G401.6 (cell line): ENCODE measurements around the gene NINJ2.
"Not testable (repeated sequence)": the region's sequence is repeated elsewhere in the genome, so short reads cannot be mapped to it uniquely, and the experiment has no call there.

Experiments used
- FAIRE-seq: peaks from 2 replicates; lab custom pipeline; 2012; peaks lifted over from hg19 to GRCh38; lab: Jason Lieb, UNC

NINJ2 gene, protein sequence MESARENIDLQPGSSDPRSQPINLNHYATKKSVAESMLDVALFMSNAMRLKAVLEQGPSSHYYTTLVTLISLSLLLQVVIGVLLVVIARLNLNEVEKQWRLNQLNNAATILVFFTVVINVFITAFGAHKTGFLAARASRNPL

DNA sequence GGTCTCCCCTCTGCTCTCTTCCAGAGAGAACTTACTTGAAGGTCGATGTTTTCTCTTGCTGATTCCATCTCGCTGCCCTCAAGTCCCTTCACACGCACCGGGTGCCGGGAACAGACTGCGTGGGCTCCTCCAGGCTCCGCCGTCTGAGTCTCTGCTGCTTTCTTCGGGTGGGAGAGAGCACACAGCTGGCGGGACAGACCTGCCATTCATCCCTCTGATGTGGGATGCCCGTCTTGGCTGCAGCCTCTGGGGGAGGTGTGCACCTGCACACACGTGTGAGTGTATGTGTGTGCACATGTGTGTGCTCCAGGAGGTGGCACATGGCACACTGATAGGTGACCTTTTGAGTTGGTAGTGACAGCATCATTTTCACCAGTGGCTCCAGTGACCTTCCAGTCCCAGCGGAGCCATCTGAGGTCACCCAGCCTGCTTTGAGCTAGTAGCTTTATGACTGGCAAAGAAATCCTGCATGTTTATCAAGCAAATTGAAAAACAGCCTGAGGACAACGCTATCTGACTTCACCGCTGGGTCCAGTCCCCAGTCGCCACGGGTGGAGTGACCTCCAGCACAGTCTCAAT lies at the start of gene NINJ2:
TSS of gene NINJ2 (minus strand) at position 153 of the 579 bp plus-strand sequence. CDS start at position 68, 85 bp downstream.
- FAIRE-seq, result no peak

DNA sequence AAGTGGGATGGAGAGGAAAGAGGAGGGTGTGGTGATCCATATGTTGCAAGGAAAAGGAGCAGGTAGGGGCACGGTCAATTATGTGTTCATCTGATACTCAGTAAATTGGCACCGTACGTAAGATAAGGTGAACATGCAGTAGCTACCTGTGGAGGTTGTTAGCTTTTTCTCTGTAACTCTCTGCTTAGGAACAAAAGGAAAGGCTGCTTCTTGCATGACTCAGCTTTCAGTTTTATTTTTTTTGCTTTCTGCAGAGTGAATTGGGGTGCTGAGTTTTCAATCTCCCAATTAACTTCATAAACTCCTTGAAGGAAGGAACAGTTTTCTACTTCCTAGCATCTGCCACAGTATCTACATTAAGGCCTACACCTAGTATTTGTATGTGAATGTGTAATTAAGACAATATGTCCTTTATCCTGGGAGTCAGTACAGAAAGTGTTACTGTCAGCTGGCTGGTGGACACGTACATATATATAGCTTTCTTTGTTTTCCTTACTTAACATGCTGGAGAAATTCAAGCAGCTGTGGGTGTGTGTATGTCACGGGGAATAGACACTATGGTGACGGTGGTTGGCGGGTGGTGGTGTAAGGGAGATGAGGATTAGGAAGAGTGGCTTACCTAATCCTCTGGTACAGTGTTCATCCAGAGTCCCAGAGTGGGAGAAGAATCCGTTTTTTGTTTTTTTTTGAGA lies 49.1 kb upstream of the NINJ2 start:
- FAIRE-seq, result no peak

DNA sequence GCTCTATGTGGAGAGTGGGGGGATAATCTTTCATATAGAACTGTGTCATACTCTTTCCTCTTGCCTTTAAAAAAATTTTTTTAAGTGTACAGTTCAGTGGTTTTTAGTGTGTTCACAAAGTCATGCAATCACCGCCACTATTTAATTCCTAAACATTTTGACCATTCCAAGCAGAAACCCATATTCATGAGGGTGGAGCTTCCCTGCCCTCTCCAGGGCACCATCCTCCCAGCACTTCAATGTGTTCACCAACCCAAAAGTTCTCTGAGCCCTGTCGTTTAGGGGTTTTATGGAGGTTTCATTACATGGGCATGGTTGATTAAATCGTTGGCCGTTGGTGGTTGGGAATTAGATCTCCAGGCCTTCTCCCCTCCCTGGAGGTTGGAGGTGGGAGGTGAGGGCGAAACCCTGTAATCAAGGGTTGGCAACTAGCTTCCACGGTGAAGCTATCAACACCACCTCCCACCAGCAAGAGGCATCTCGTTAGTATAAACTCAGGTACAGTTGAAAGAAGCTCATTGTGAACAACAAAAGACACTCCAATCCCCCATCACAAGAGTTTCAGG lies 46.3 kb upstream of the NINJ2 start:
- FAIRE-seq, result no peak

DNA sequence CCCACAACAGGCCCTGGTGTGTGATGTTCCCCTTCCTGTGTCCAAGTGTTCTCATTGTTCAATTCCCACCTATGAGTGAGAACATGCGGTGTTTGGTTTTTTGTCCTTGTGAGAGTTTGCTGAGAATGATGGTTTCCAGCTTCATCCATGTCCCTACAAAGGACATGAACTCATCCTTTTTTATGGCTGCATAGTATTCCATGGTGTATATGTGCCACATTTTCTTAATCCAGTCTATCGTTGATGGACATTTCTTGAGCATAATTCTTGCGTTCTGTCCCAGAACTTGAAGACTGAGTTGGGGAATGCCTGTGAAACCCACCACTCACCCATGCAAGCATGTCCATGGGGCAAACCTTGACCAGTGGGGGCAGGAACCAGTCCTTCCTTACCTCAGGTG lies 44.8 kb upstream of the NINJ2 start:
- not testable (repeated sequence) for FAIRE-seq

DNA sequence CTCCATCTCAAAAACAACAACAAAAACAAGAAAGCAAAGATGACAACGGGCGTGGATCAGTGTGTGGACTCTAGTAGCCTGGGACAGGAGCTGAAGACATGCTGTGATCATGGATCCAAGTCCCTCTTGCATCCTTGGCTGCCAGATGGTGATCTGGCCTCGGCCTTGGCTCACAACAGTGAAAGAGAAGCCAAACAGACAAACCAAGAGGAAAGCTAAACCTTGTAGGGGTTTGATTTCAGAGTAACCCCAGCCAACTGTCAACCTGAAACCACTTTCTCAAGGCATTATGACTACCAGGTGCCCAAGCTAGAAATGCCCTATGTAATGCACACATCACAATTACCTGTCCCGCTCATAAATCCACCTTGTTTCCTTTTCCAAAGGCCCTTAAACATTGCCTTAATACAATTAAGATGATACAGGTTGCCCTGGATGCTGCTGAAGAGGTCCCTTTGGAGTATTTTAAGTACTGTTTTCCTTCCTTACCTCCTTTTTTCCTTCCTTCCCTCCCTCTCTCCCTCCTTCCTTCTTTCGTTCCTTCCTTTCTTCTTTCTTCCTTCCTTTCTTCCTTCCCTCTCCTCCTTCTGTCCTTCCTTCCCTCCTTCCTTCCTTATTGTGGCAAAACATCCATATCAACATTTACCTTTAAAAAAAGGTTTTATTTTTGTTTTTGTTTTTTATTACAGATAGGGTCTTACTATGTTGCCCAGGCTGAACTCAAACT lies 41.4 kb upstream of the NINJ2 start:
- FAIRE-seq, result no peak

DNA sequence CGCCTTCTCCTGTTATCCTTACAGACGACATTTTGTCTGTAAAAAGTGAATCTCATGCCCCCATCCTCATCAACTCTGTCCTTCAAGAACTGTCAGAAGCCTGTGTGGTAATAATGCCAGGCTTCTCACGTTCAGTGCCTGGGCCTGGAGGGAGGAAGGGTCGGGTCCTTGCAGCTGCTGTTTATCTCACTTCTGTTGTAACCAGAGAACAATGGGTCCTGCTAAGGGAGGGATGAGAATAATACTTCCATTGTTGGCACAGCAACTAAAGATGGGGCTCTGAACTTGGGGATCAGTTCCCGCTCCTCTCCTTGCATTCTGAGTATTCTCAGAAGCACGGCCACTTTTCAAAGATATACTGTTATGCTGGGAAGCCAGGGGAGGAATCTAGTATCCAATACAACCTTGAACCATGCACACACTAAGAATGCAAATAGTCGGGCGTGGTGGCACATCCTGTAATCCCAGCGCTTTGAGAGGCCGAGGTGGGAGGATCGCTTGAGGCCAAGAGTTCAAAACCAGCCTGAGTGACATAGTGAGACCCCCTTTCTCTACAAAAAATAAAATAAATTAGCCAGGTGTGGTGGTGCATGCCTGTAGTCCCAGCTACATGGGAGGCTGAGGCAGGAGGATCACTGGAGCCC lies 38.8 kb upstream of the NINJ2 start:
- no peak for FAIRE-seq

DNA sequence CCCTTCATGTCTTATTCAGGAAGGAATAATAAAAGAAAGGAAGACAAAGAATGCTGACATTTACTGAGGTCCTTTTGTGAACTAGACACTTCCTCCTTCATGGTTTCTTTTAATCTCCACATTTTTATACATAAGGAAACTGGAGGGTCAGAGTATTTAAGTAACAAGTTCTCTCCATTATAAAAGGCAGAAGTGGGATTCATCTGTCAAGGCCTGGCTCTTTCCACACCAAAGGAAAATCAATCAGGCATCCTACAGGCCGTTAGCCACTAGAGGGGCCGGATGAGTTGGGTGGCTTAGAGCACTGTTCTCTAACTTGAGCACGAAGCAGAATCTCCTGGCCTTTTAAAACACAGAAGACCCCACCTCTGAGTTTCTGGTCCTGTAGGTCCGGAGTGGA lies 36.8 kb upstream of the NINJ2 start:
- FAIRE-seq, result no peak

DNA sequence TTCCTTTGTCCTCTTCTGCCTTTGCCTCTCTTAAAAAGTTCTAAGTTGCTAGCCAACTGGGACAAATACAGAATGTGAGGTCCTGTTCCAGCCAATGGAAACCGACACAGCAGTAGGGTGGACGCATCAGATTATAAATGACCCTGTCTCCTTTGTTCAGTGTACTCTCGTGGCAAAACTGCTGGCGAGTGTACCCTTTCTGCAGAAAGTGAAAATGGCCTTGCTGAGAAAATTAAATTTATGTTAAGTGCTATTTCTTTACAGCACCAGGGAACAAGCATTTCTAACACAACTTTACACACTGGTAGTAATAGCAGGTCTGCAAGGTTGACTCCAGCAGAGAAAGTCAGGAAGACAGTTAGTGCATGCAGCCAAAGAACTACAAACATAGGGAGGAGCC lies 35.0 kb upstream of the NINJ2 start:
- not testable (repeated sequence) for FAIRE-seq

DNA sequence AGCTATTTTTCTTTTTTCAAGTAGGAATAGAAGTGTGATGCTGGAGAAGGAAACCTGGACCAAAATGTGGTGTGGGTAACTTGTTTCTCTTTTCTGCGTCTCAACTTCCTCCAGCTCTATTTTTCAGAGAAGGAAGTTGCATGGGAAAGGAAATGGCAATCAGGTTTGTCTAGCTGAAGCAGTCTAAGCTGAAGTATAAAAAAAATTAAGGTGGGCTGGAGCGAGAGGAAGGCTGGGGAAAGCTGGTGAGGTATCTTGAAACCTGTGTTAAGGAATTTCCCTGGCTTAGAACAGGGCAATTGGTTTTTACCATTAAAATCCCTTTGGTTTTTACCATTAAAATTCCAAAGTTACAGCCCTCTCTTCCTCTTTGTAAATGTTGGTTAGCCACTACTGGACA lies 34.2 kb upstream of the NINJ2 start:
- no peak for FAIRE-seq

DNA sequence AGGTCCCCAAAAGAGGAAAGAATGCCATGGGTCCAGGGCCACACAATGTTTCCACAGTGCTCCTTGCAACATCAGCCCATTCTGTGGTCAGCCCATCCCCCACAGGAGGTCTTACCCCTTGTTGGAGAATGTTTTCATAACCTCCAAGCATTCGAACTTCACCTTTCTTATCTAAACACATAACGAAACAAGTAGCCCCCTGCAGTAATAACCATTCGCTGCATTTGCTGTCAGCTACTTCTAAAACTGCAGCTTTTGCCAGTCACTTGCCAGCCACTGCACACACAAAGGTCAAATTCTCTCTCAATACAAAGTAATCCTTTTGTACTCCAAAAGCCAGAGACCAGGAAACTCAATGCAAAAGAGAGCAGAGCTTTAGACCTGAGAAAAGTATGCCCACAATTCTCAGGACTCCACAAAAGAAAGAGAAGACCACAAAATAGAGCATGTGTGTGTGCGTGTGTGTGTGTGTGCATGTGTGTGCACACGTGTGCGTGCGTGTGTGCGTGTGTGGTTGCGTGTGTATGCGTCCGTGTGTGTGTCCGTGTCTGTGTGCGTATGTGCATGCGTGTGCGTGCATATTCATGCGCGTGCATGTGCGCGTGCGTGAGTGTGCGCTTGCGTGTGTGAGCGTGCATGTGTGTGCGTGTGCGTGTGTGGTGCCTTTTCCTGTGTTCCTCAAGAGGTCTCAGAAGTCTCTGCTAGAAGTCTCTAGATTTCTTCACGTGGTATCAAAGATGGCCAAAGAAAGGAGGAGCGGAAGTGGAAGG lies 31.7 kb upstream of the NINJ2 start:
- no peak for FAIRE-seq

DNA sequence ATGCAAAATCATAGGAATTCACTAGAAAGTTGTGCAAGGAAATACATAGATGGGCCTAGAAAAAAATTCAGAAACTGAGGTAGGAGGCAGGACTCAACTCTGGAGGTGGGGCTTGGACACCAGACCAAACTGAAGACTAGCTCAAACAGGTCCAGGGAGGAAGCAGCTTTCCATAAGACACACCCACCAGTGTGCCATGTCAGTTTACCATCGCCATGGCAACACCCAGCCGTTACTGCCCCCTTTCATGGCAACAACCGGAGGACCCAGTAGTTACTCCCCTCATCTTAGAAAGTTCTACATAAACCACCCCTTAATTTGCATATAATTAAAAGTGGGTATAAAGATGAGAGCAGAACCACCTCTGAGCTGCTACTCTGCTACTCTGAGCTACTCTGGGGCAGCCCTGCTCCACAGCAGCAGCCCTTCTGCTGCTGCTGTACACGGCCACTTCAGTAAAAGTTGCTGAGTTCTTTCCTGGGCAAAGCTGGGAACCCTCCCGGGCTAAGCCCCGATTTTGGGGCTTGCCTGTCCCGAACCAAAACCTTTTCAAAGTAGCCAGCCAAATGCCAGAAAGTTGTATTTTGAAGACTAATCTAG lies 30.8 kb upstream of the NINJ2 start:
- FAIRE-seq, result no peak

DNA sequence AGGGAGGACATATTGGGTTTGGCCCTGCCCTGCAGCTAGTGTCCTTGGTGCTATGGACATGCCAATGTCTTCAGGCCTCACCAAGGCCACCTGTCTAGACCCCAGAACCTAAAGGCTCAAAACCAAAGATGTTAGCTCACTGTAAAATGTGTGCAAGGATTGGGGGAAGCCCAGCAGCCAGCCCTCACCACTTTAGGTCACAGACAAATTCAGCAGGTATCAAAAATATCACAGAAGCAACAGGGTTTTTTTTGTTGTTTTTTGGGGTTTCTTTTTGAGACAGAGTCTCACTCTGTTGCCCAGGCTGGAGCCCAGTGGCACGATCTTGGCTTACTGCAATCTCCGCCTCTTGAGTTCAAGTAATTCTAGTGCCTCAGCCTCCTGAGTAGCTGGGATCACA lies 29.0 kb upstream of the NINJ2 start:
- no peak for FAIRE-seq

DNA sequence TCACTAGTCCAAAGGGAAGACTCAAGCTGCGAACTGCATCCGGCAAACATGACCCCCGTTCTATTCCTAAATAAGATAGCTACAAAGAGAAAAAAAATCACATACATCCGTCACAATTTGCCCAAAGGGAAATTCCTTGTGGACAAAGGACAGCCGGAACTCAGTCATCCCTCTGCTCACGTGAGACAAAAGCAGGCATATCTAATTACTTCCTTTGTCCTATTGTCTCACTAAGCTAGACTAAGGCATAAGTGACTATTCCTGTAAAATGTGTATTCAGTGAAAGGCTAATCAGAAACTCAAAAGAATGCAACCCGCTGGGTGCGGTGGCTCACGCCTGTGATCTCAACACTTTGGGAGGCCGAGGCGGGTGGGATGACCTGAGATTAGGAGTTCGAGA lies 27.2 kb upstream of the NINJ2 start:
- no peak for FAIRE-seq

DNA sequence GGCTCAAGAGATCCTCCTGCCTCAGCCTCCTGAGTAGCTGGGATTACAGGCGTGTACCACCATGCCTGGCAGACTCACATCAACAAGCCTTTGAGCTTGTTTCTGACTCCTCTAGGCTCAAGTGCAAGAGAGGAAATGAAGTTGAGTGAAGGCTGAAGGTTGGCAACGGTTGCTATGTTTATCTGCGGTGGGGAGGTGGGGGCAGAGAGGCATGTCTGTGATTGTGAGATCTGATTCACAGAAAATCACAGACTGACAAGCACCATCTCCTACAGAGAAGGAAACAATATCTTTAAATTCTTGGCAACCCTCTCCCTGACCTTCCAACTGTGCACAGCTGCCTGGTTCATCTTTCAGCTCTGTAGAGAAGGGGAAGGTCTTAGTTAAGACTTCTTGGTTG lies 22.1 kb upstream of the NINJ2 start:
- no peak for FAIRE-seq

DNA sequence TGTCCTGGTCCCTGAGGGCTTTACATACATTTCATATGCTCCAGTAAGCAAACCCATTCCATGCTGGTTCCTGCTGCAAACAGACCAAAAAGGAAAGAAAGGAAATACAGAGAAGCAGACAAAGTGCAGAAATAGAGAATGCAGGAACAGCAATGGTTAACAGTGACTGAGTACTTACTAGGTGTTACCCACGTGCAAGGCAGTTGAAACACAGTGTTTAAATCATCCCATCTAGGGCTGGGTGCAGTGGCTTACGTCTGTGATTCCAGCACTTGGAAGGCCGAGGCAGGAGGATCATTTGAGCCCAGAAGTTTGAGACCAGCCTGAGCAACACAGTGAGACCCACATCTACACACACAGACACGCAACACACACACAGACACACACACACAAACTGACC lies 21.2 kb upstream of the NINJ2 start:
- FAIRE-seq, result no peak

DNA sequence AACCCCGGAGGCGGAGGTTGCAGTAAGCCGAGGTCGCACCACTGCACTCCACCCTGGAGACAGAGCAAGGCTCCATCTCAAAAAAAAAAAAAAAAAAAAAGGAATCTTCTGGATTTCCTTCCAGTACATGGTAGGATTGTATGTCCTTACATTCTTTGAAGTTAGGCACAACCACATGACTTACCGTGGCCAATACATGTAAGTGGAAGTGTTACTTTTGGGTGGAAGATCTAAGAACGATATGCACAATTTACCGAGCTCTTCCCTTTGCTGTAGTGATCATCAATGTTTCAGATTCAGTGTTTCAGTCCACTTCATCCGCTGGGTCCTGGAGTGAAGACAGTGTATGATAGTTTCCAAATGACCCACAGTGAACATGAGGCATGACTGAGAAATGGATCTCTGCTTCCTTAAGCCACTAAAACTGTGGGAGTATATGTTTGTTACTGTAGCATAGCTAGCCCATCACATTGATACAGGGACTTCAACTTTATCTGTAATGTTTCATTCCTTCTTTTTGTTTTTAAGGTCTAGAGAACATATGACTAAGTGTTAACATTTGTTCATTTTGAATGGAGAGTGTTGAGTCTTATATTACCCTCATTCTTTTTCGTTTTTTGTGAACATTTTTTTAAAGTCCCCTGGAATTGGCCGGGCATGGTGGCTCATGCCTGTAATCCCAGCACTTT lies 18.5 kb upstream of the NINJ2 start:
- FAIRE-seq, result no peak

DNA sequence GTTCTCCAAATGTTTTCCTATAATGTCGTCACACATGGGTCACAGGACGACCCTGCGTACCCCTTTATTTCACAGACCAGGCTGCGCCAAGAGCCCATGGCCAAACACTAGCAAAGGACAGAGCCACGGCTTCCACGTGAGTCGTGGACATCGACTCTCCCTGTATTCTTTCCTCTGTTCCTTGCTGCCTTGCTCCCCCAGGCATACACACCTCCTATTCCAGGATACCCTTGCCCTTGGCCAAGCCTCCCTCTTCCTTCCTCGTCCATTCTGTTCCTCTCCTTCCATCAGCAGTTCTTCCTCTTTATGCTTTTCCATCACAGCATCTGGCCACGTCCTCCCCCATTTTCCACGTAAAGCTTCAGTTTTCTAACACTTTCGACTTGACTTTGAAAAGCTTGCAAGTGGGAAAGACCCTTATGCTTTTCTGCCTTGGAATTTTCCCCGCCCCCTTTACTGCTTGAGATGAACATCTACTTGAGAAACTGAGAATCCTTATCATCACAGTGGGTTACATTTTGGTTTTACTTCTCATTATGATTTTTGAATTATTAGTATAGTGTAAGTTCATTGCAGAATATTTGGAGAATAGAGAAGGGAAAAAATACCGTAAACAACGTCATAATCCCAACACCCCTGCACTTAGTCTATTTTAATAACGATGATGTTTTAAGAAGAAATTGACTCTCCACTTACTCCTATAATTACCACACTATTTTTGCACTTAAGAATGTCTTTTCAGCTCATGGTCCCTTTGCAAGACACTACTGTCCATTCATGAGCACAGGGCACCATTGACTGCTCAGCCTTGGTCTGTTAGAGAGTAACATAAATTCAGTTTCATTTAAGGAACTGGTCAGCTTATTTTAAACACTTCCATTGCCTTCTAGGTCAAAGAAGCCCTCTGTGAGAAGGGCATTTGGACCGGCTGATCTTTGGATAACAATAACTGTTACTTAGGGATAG lies 15.8 kb upstream of the NINJ2 start:
- no peak for FAIRE-seq

DNA sequence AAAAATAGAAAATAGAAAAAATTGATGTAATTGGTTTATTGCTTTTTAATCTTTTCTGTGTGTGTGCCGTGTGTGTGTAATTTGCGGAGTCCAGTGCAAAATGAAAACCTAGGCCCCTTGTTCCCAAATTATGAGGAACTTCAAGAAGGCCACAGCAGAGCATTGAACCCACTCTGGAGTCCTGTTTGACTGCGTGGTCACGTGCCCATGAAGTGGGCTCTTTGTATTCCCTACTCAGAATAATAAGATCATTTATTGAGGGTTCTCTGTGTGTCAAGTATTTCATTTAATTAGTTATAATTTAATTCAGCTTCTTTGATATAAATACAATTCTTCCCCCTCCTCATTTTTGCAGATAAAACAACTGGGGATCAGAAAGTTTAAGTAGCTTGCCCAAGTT lies 12.3 kb upstream of the NINJ2 start:
- no peak for FAIRE-seq

DNA sequence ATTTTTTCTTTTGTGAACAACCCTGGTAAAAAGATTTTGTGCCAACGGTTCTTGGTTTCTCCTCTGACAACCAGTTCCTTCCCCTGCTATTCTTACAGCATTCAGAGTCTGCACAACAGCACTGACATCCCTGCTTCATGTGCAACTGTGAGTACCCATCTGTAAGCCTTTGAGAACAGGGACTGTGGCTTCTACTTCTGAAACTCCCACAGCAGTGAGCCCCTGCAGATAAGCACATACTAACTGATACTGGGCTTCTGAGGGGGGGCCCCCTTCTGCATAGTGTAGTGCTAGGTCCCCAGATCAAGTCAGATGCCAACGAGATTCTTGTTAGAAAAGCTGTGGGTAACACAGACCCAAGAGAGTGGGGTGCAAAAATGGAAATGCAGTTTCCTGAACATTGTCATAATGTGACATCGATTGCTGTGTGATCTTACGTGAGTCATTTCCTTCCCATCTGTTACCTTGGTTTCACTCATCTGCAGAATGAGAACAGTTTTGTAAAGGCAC lies 11.1 kb upstream of the NINJ2 start:
- FAIRE-seq, result no peak
